ENCODE measurements around the gene DLG4. TPM values are rescaled to one million over a fixed set of nuclear protein-coding genes. Genes with fewer than 3 reads are reported as not detected.

Gene DLG4
- polyA plus RNA-seq, 1 donor = 16.7 TPM

DNA sequence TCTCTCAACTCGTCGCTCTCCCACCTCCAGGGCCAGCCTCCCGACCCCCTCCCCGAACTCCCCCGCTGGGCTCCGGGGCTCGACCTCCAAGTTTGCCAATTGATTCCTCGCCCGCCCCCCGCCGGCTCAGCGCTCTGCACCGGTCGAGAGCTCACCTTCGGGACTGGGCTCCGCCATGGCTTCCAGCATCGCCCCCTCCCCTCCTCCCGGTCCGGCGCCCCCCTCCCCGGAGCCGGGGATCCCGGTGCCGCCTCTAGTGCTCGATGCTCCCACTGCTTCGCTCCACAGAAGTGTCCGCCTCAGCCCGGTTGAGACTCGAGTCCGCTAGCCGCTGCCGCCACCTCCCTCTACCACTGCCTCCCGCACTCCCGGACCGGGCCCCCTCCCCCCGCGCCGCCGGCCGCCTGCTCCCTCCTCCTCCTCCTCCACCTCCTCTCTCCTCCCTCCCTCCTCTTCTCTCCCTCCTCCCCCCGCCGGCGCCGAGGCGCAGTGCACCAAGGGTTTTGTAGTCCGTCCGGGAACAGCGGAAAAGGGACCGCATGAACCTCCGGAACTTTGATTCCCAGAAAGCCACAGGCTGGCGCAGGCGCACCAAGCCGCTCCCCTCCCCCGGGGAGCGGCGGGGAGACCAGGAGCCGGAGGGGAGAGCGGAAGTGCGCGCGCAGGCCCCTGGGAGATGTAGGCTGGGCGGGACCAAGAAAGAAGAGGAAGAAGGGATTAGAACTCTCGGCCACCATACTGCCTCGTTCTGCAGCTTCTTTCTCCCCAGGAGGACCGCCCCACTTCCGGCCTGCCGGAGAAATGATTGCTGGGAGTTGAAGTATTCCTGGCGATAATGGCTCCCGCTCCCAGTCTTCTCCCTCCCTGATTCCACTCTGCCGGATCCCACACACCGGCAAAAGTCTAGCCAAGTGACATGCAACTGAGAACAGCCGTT lies 19.7 kb upstream of the DLG4 start, which contains the start of gene PHF23:
TSS of gene PHF23 (minus strand) at position 367 of the 937 bp plus-strand sequence. CDS start at position 189, 178 bp downstream.
- peak within 1 kb of the TSS; percentile 98 for H3K4me3 ChIP-seq (ENCODE audit: low read length)
- H3K27ac ChIP-seq (ENCODE audit: low read length) = peak within 1 kb of the TSS; percentile 66
- H3K4me1 ChIP-seq (ENCODE audit: control insufficient read depth, insufficient read depth, low read length) = peaks cover 32% of the 10 kb centered on the region
- DNase-seq = peak; percentile 100
- H3K9me3 ChIP-seq (ENCODE audit: control insufficient read depth, low read depth, low read length) = no peaks in the 10 kb centered on the region
- WGBS (ENCODE audit: insufficient coverage, low lambda C conversion rate) = no CpG with 5 or more reads among the region's 72 CpGs
- peaks cover 42% of the 10 kb centered on the region for H3K36me3 ChIP-seq (ENCODE audit: control insufficient read depth, insufficient read depth, low read length)
- H3K27me3 ChIP-seq (ENCODE audit: control insufficient read depth, insufficient read depth, low read length) = no peaks in the 10 kb centered on the region

GRCh38 chr17:7238420-7239090 lies 18.9 kb upstream of the DLG4 start:
- peaks cover 34% of the 10 kb centered on the region for H3K36me3 ChIP-seq (ENCODE audit: control insufficient read depth, insufficient read depth, low read length)
- no peaks in the 10 kb centered on the region for H3K27me3 ChIP-seq (ENCODE audit: control insufficient read depth, insufficient read depth, low read length)
- H3K4me1 ChIP-seq (ENCODE audit: control insufficient read depth, insufficient read depth, low read length) = peaks cover 32% of the 10 kb centered on the region
- no peaks in the 10 kb centered on the region for H3K9me3 ChIP-seq (ENCODE audit: control insufficient read depth, low read depth, low read length)
- peak overlapping the region; percentile 66 for H3K27ac ChIP-seq (ENCODE audit: low read length)
- no CpG with 5 or more reads among the region's 39 CpGs for WGBS (ENCODE audit: insufficient coverage, low lambda C conversion rate)
- peak overlapping the region; percentile 98 for H3K4me3 ChIP-seq (ENCODE audit: low read length)
- DNase-seq = peak in 1 of 2 donors; percentile 53

- WGBS (ENCODE audit: insufficient coverage, low lambda C conversion rate) = no CpG with 5 or more reads among the region's 73 CpGs
- Histone ChIP-seq H3K4me1 (ENCODE audit: control insufficient read depth, insufficient read depth, low read length) (peaks cover 32% of the 10 kb centered on the region), H3K4me3 (ENCODE audit: low read length) (peak overlapping the region; percentile 98), H3K36me3 (ENCODE audit: control insufficient read depth, insufficient read depth, low read length) (peaks cover 34% of the 10 kb centered on the region), H3K27ac (ENCODE audit: low read length) (peak overlapping the region; percentile 66), H3K9me3 (ENCODE audit: control insufficient read depth, low read depth, low read length) (no peaks in the 10 kb centered on the region), H3K27me3 (ENCODE audit: control insufficient read depth, insufficient read depth, low read length) (no peaks in the 10 kb centered on the region)
- DNase-seq = peak; percentile 75 to 88
Observed at GRCh38 chr17:7237761-7238419, 18.3 kb upstream of the DLG4 start.

DNA sequence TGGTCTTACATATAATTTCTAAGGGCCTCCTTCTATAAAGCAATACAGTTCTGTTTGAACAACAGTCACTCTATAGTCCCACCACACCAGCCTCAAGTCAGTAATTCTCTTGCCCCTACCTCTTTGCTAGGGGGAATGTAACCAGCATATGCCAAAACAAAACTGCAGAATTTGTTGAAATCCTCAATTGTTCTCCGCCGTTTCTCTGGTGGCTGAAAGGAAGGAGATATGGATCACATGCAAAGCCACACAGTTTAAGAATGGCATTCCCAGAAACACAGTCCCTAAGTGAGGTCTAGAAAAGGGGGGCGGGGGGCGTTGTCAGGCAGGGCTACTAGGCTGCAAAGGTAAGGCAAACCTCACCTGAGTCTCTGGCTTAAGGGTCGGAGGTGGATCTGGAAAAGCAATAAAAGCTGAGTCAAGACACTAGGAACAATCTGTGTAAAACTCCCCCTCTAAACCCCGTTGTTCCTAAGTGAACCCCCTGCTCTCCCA lies 17.7 kb upstream of the DLG4 start:
- no peaks in the 10 kb centered on the region for H3K9me3 ChIP-seq (ENCODE audit: control insufficient read depth, low read depth, low read length)
- no peak for DNase-seq
- WGBS (ENCODE audit: insufficient coverage, low lambda C conversion rate) = no CpG with 5 or more reads among the region's 6 CpGs
- H3K27ac ChIP-seq (ENCODE audit: low read length) = peak overlapping the region; percentile 66
- peaks cover 36% of the 10 kb centered on the region for H3K4me1 ChIP-seq (ENCODE audit: control insufficient read depth, insufficient read depth, low read length)
- peaks cover 34% of the 10 kb centered on the region for H3K36me3 ChIP-seq (ENCODE audit: control insufficient read depth, insufficient read depth, low read length)
- H3K27me3 ChIP-seq (ENCODE audit: control insufficient read depth, insufficient read depth, low read length) = no peaks in the 10 kb centered on the region
- peak overlapping the region; percentile 98 for H3K4me3 ChIP-seq (ENCODE audit: low read length)

DNA sequence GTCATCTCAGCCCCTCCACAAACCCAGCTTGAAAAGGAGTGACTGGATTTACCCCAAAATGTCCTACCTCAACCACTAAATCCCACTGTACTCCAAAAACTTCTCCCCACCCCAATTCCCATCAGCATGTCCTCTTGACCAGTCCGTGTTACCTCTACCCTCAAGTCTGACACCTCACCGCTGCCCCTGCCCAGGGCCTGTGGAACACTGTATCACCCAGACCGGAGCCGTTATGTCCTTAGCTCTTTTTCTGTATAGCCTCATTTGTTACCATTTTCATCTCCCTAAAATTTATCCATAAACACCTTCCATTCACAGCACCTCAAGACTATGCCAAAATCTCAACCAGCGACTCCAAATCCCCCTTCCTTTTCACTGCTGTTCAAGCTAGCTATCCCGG lies 17.2 kb upstream of the DLG4 start:
- peaks cover 40% of the 10 kb centered on the region for H3K4me1 ChIP-seq (ENCODE audit: control insufficient read depth, insufficient read depth, low read length)
- no peaks in the 10 kb centered on the region for H3K27me3 ChIP-seq (ENCODE audit: control insufficient read depth, insufficient read depth, low read length)
- H3K9me3 ChIP-seq (ENCODE audit: control insufficient read depth, low read depth, low read length) = no peaks in the 10 kb centered on the region
- DNase-seq = no peak
- peak overlapping the region; percentile 66 for H3K27ac ChIP-seq (ENCODE audit: low read length)
- peak overlapping the region; percentile 98 for H3K4me3 ChIP-seq (ENCODE audit: low read length)
- peaks cover 34% of the 10 kb centered on the region for H3K36me3 ChIP-seq (ENCODE audit: control insufficient read depth, insufficient read depth, low read length)
- 88% methylated on average over 5 of the region's 6 CpGs for WGBS (ENCODE audit: insufficient coverage, low lambda C conversion rate)

DNA sequence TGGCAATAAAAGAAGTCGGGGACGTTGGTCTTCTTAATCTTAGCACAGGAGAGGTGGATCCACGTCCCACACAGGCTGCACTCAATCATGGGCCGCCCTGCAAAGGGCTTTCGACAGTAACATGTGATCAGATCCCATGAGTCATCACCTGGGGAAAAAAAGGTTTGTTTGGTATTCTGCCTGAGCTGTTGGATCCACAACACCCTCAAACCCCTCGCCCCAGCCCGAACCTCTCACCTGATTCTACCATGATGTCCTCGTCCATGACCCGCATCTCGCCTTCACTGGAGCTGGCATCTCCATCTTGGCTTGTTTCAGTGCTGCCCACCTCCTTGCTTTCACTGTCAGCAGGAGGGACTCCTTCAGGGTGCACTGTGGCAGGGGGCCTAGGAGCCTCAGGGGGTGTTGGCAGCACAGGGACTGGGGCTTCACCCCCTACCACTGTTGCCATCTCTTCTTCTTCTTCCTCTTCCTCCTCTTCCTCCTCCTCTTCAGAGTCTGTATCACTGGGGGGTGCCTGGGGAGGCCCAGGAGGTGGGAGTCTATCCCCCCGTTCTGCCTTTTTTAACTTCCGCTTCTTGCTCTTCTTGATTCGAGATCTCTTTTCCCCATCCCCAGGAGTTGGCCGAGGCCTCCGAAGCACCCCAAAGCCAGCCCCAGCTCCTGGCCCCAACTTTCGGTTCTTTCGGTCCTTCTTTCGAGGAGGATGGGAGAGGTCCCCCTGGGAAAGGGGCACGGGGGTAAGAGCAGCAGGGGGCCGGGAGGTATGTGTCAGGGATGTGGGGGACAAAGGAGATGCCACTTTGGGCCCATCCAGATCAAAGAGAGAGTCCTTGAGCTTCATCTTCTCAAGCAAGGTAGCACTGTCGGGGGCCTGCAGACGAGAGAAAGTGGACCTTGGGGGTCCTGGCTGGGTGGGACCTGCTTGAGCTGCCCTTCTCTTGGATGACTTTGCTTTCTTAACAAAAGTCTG lies 16.3 kb upstream of the DLG4 start:
- H3K36me3 ChIP-seq (ENCODE audit: control insufficient read depth, insufficient read depth, low read length) = peaks cover 32% of the 10 kb centered on the region
- H3K27ac ChIP-seq (ENCODE audit: low read length) = peak overlapping the region; percentile 96
- H3K4me1 ChIP-seq (ENCODE audit: control insufficient read depth, insufficient read depth, low read length) = peaks cover 37% of the 10 kb centered on the region
- no peaks in the 10 kb centered on the region for H3K27me3 ChIP-seq (ENCODE audit: control insufficient read depth, insufficient read depth, low read length)
- H3K4me3 ChIP-seq (ENCODE audit: low read length) = peak overlapping the region; percentile 95
- no CpG with 5 or more reads among the region's 22 CpGs for WGBS (ENCODE audit: insufficient coverage, low lambda C conversion rate)
- H3K9me3 ChIP-seq (ENCODE audit: control insufficient read depth, low read depth, low read length) = no peaks in the 10 kb centered on the region
- DNase-seq = peak in 1 of 2 donors; percentile 65

- Histone ChIP-seq H3K36me3 (ENCODE audit: control insufficient read depth, insufficient read depth, low read length) (peaks cover 37% of the 10 kb centered on the region), H3K4me3 (ENCODE audit: low read length) (peak within 1 kb of the TSS; percentile 95), H3K9me3 (ENCODE audit: control insufficient read depth, low read depth, low read length) (no peaks in the 10 kb centered on the region), H3K27me3 (ENCODE audit: control insufficient read depth, insufficient read depth, low read length) (no peaks in the 10 kb centered on the region), H3K4me1 (ENCODE audit: control insufficient read depth, insufficient read depth, low read length) (peaks cover 26% of the 10 kb centered on the region), H3K27ac (ENCODE audit: low read length) (peak within 1 kb of the TSS; percentile 96)
- peak; percentile 96 to 97 for DNase-seq
- no CpG with 5 or more reads among the region's 72 CpGs for WGBS (ENCODE audit: insufficient coverage, low lambda C conversion rate)
Observed at GRCh38 chr17:7234083-7234951, 14.7 kb upstream of the DLG4 start, which contains the start of gene DVL2. TSS of gene DVL2 (minus strand) at chr17:7234517. CDS start at chr17:7234262, 255 bp downstream.

DNA sequence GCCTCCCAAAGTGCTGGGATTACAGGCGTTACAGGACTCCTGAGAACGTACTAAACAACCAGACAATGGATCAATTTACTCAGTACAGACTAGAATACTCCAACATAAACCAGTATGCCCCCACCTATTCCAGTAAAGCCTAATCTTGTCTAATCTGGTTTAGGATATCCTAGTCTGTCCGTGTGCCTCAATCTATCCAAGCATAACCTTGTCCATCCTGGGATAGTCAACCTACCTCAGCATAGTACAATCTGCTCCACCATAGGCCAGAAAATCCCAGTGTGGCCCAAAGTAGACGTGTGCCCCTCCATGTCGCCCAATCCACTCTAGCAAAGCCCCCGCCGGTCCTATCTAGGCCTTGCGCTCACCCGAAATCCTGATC lies 14.1 kb upstream of the DLG4 start:
- DNase-seq = no peak
- Histone ChIP-seq H3K9me3 (ENCODE audit: control insufficient read depth, low read depth, low read length) (peaks cover 2% of the 10 kb centered on the region), H3K27ac (ENCODE audit: low read length) (peak overlapping the region; percentile 96), H3K27me3 (ENCODE audit: control insufficient read depth, insufficient read depth, low read length) (no peaks in the 10 kb centered on the region), H3K4me1 (ENCODE audit: control insufficient read depth, insufficient read depth, low read length) (peaks cover 26% of the 10 kb centered on the region), H3K36me3 (ENCODE audit: control insufficient read depth, insufficient read depth, low read length) (peaks cover 43% of the 10 kb centered on the region), H3K4me3 (ENCODE audit: low read length) (peak overlapping the region; percentile 95)
- WGBS (ENCODE audit: insufficient coverage, low lambda C conversion rate) = no CpG with 5 or more reads among the region's 9 CpGs

GRCh38 chr17:7232114-7232513 lies 12.5 kb upstream of the DLG4 start:
- Histone ChIP-seq H3K36me3 (ENCODE audit: control insufficient read depth, insufficient read depth, low read length) (peaks cover 56% of the 10 kb centered on the region), H3K4me1 (ENCODE audit: control insufficient read depth, insufficient read depth, low read length) (peaks cover 21% of the 10 kb centered on the region), H3K27me3 (ENCODE audit: control insufficient read depth, insufficient read depth, low read length) (no peaks in the 10 kb centered on the region), H3K27ac (ENCODE audit: low read length) (no peak overlapping the region), H3K4me3 (ENCODE audit: low read length) (peak overlapping the region; percentile 95), H3K9me3 (ENCODE audit: control insufficient read depth, low read depth, low read length) (peaks cover 2% of the 10 kb centered on the region)
- no CpG with 5 or more reads among the region's 5 CpGs for WGBS (ENCODE audit: insufficient coverage, low lambda C conversion rate)
- no peak for DNase-seq

All from large intestine (tissue), 3 donors.